AG04450 (cell line): ENCODE data around the gene SLC4A5. TPM values are rescaled to one million over a fixed set of nuclear protein-coding genes. Genes with fewer than 3 reads are reported as not detected.
"Not testable (repeated sequence)": the region's sequence is repeated elsewhere in the genome, so short reads cannot be mapped to it uniquely, and the experiment has no call there.

Source experiments
- CTCF ChIA-PET: fragments of 300-600, 350-600 bp; formaldehyde crosslinking; extraction: SDS; loops from one replicate; lab custom pipeline; 2022; ENCODE audit warnings: antibody characterized with exemption, inconsistent platforms; lab: Charles Lee
- POLR2A ChIA-PET: fragments of 350-600 bp; formaldehyde crosslinking; extraction: SDS; loops from one replicate; lab custom pipeline; 2021; ENCODE audit warnings: antibody characterized with exemption, inconsistent platforms; lab: Yijun Ruan, JAX
- DNase-seq: peaks from one replicate; pipeline ENCODE4 v3.0.0-alpha.2; 2011; ENCODE audit warnings: low read depth, low spot score
- H3K27ac ChIP-seq: one replicate; pipeline ENCODE4 v1.5.1; 2012; ENCODE audit warnings: low read depth, low read length, control low read depth
- H3K27me3 ChIP-seq: one replicate; pipeline ENCODE4 v1.6.0; 2012; ENCODE audit warnings: low read length; ENCODE audit not compliant: control insufficient read depth, insufficient read depth
- H3K4me3 ChIP-seq: 2 replicates; pipeline ENCODE4 v1.5.1; 2011; ENCODE audit warnings: mild to moderate bottlenecking, low read depth, low read length, control low read depth
- H3K9me3 ChIP-seq: 2 replicates; pipeline ENCODE4 v1.5.1; 2012; ENCODE audit warnings: low read length; ENCODE audit not compliant: control insufficient read depth, insufficient read depth
- CTCF ChIP-seq: IDR thresholded peaks from 2 replicates; pipeline ENCODE4 v1.5.1; 2011; ENCODE audit warnings: low read depth, low read length, control low read depth, inconsistent platforms
- polyA plus RNA-seq: library from polyadenylated mRNA; depleted of rRNA; stranded (reverse); fragments of >200 nt; gene quantifications from 2 replicates; pipeline ENCODE4 v1.2.3, GENCODE V29; 2011

SLC4A5 gene
- polyA plus RNA-seq, 1 experiment = 0.15 TPM

GRCh38 chr2:74188696-74189095 is 154.5 kb downstream of the SLC4A5 start:
- no peak for DNase-seq
- ChIA-PET CTCF (interaction anchor here (0.6 to 0.8 kb wide), 2 partner anchors 42 to 155 kb away, joined by 3 to 5 read pairs; no protein-coding TSS in a partner anchor), POLR2A (interaction anchor here (1.2 to 1.5 kb wide), 2 partner anchors 10 kb away, joined by 9 read pairs; partner anchors contain the start of genes MOB1A and MTHFD2)
- Histone ChIP-seq H3K9me3 (no peaks in the 10 kb centered on the region), H3K27me3 (peaks cover 7% of the 10 kb centered on the region), H3K27ac (no peak overlapping the region), H3K4me3 (no peak overlapping the region)
- no peak for TF ChIP-seq CTCF

GRCh38 chr2:74188018-74188601 is 155.1 kb downstream of the SLC4A5 start:
- no peak overlapping the region for H3K4me3 ChIP-seq
- DNase-seq = peak; percentile 50
- no peak for TF ChIP-seq CTCF
- ChIA-PET CTCF (interaction anchor here (0.6 to 0.8 kb wide), 2 partner anchors 41 to 156 kb away, joined by 3 to 5 read pairs; no protein-coding TSS in a partner anchor), POLR2A (interaction anchor here (0.5 to 1.5 kb wide), 3 partner anchors 9 to 13 kb away, joined by 4 to 9 read pairs (median 9); partner anchors contain the start of genes MOB1A and MTHFD2)
- H3K9me3 ChIP-seq = no peaks in the 10 kb centered on the region
- H3K27ac ChIP-seq = peak overlapping the region; percentile 31
- H3K27me3 ChIP-seq = peaks cover 7% of the 10 kb centered on the region

GRCh38 chr2:74186706-74187105 is 156.5 kb downstream of the SLC4A5 start:
- H3K27me3 ChIP-seq, POLR2A ChIA-PET, CTCF ChIA-PET, H3K4me3 ChIP-seq, DNase-seq, H3K9me3 ChIP-seq, H3K27ac ChIP-seq: not testable (repeated sequence)

- ChIA-PET POLR2A (no interaction called here), CTCF (no interaction called here)
- Histone ChIP-seq H3K27me3 (no peaks in the 10 kb centered on the region), H3K9me3 (no peaks in the 10 kb centered on the region), H3K4me3 (no peak overlapping the region), H3K27ac (no peak overlapping the region)
- no peak for DNase-seq
- no peak for TF ChIP-seq CTCF
Measured at GRCh38 chr2:74186038-74186437, 157.2 kb downstream of the SLC4A5 start.

GRCh38 chr2:74183878-74184277 is 159.3 kb downstream of the SLC4A5 start:
- Histone ChIP-seq H3K4me3 (no peak overlapping the region), H3K27ac (no peak overlapping the region), H3K9me3 (no peaks in the 10 kb centered on the region), H3K27me3 (no peaks in the 10 kb centered on the region)
- ChIA-PET POLR2A (no interaction called here), CTCF (no interaction called here)
- DNase-seq = no peak
- no peak for TF ChIP-seq CTCF
